NT2/D1 (cell line): Measurements from ENCODE around the gene TTC16.

Experiments used
- SUZ12 ChIP-seq: IDR thresholded peaks from 2 replicates; pipeline ENCODE4 v1.6.1; 2011; ENCODE audit not compliant: insufficient read length, insufficient read depth; ENCODE audit errors: extremely low read depth
- YY1 ChIP-seq: IDR thresholded peaks from 2 replicates; pipeline ENCODE4 v1.6.1; 2011; ENCODE audit not compliant: insufficient read length, insufficient read depth
- ZNF274 ChIP-seq: IDR thresholded peaks from 2 replicates; pipeline ENCODE4 v1.6.1; 2011; ENCODE audit warnings: mild to moderate bottlenecking, low read depth, low read length

- TF ChIP-seq SUZ12 (no peak), ZNF274 (no peak), YY1 (no peak)
Observed at GRCh38 chr9:127684576-127684975, 31.3 kb upstream of the TTC16 start.
